Breast epithelium (tissue), 3 donors: ENCODE results near the gene MLXIP.
"Not testable (repeated sequence)": the region's sequence is repeated elsewhere in the genome, so short reads cannot be mapped to it uniquely, and the experiment has no call there.

Experiments used
- CTCF ChIP-seq, 3 donors: fragments of 450-650 bp; IDR thresholded peaks; one replicate each; pipeline ENCODE4 v1.5.1; 2016 to 2017; ENCODE audit warnings: antibody characterized with exemption in 3 of 3, mild to moderate bottlenecking in 3 of 3, moderate library complexity in 3 of 3
- POLR2A ChIP-seq: fragments of 450-650 bp; IDR thresholded peaks from one replicate; pipeline ENCODE4 v1.6.1; 2016; ENCODE audit warnings: antibody characterized with exemption, mild to moderate bottlenecking, moderate library complexity
- POLR2AphosphoS5 ChIP-seq, 3 donors: sonication (generic); formaldehyde crosslinking; IDR thresholded peaks; one replicate each; pipeline ENCODE4 v1.6.1; 2017; ENCODE audit warnings: antibody characterized with exemption in 3 of 3

DNA sequence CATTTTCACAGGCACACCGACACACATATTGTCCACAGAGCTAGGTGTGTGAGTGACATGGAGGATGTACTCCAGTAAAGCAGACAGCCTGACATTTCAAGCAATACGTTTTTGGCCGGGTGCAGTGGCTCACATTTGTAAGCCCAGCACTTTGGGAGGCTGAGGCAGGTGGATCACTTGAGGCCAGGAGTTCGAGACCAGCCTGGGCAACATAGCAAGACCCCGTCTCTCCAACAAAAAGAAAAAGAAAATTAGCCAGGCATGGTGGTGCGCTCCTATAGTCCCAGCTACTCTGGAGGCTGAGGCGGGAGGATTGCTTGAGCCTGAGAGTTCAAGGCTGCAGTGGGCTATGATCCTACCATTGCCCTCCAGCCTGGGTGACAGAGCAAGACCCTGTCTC is 22.1 kb upstream of the MLXIP start:
- not testable (repeated sequence) for TF ChIP-seq CTCF (IDR thresholded peaks at IDR 0.05); POLR2A; POLR2AphosphoS5 (IDR thresholded peaks at IDR 0.05)
